Sigmoid colon (tissue), 7 donors: Measurements from ENCODE around the gene ATP9A. TPM values are rescaled to one million over a fixed set of nuclear protein-coding genes. Genes with fewer than 3 reads are reported as not detected.

Experiments
- DNase-seq: peaks from one replicate; pipeline ENCODE4 v3.0.0-alpha.2; 2019
- H3K27ac ChIP-seq, 4 donors: fragments of 200-600 bp; sonication (generic); one replicate each; pipeline ENCODE4 v1.5.1; 2016 to 2019; ENCODE audit warnings: mild to moderate bottlenecking in 1 of 4
- H3K27me3 ChIP-seq, 3 donors: fragments of 200-600 bp; sonication (generic); one replicate each; pipeline ENCODE4 v1.5.1; 2019; ENCODE audit warnings: mild to moderate bottlenecking in 1 of 3
- H3K36me3 ChIP-seq, 4 donors: fragments of 200-600 bp; sonication (generic); one replicate each; pipeline ENCODE4 v1.5.1; 2016 to 2019
- H3K4me1 ChIP-seq, 4 donors: fragments of 200-600 bp; sonication (generic); one replicate each; pipeline ENCODE4 v1.5.1; 2017 to 2019
- H3K4me3 ChIP-seq, 4 donors: fragments of 200-600 bp; sonication (generic); one replicate each; pipeline ENCODE4 v1.5.1; 2017 to 2019; ENCODE audit warnings: mild to moderate bottlenecking in 2 of 4, moderate library complexity in 1 of 4
- H3K9me3 ChIP-seq, 4 donors: fragments of 200-600 bp in 3 of 4; sonication (generic) in 3 of 4; one replicate each; pipeline versions ENCODE4 v1.5.1 to v1.6.1; 2013 to 2019
- EP300 ChIP-seq, 4 donors: sonication (generic); formaldehyde crosslinking; IDR thresholded peaks; one replicate each; pipeline ENCODE4 v1.6.1; 2017; ENCODE audit warnings: antibody characterized with exemption in 4 of 4
- POLR2A ChIP-seq, 2 donors: fragments of 450-650 bp; IDR thresholded peaks; one replicate each; pipeline ENCODE4 v1.6.1; 2016; ENCODE audit warnings: antibody characterized with exemption in 2 of 2, mild to moderate bottlenecking in 2 of 2, moderate library complexity in 2 of 2
- POLR2AphosphoS5 ChIP-seq, 4 donors: sonication (generic); formaldehyde crosslinking; IDR thresholded peaks; one replicate each; pipeline ENCODE4 v1.6.1; 2017; ENCODE audit warnings: antibody characterized with exemption in 4 of 4
- WGBS, 2 donors: extraction: QIAGEN DNeasy Blood & Tissue Kit; methylation state at CpG; one replicate each; pipeline ENCODE4 v1.1.7; 2013; 5-methylcytosine and 5-hydroxymethylcytosine counted together
- intact Hi-C: fragments of 100-400 bp; cut with DNase I; formaldehyde crosslinking; loops from one replicate; pipeline ENCODE4 v1.15.1; 2023
- polyA plus RNA-seq, 3 donors: library from polyadenylated mRNA; stranded (reverse); fragments of 200-250 nt; gene quantifications; one replicate each; pipeline ENCODE4 v1.2.3, GENCODE V29; 2013
- total RNA-seq, 4 donors: library from RNA; depleted of rRNA; stranded (reverse); fragments of >200 nt; gene quantifications; one replicate each; pipeline ENCODE4 v1.1.0, GENCODE V29; 2016
- TF ChIP-seq, protein P1 (sequence below), 4 experiments: fragments of 450-650 bp in 3 of 4; fragments of 200-600 bp in 1 of 4; IDR thresholded peaks; one replicate each; pipeline ENCODE4 v1.5.1; 2016 to 2019; ENCODE audit warnings: antibody characterized with exemption in 4 of 4, mild to moderate bottlenecking in 3 of 4, moderate library complexity in 2 of 4
- donor health status: healthy with polysubstance abuse.
- donor health status: Bipolar disorder and iron deficiency.
- donor health status: healthy.

The ATP9A gene
- total and polyA plus RNA-seq, 7 donors: 4.2 to 34.8 (median 31.0) TPM

GRCh38 chr20:51610761-51611624 is 157.2 kb downstream of the ATP9A start:
- intact Hi-C loops: no loop called here
- Histone ChIP-seq H3K27me3 (no peaks in the 10 kb centered on the region), H3K27ac (no peak overlapping the region), H3K9me3 (no peaks in the 10 kb centered on the region), H3K4me3 (no peak overlapping the region), H3K36me3 (peaks cover 8 to 65% (median 12%) of the 10 kb centered on the region in 4 donors), H3K4me1 (no peaks in the 10 kb centered on the region)
- WGBS, 2 donors: 80 to 85% methylated on average over 16 of the region's 16 CpGs
- no peak for DNase-seq
- no peak for TF ChIP-seq EP300 (IDR thresholded peaks at IDR 0.05)
- TF ChIP-seq POLR2A (IDR thresholded peaks at IDR 0.05): no peak
- TF ChIP-seq POLR2AphosphoS5 (IDR thresholded peaks at IDR 0.05): no peak
- TF ChIP-seq, protein P1, sequence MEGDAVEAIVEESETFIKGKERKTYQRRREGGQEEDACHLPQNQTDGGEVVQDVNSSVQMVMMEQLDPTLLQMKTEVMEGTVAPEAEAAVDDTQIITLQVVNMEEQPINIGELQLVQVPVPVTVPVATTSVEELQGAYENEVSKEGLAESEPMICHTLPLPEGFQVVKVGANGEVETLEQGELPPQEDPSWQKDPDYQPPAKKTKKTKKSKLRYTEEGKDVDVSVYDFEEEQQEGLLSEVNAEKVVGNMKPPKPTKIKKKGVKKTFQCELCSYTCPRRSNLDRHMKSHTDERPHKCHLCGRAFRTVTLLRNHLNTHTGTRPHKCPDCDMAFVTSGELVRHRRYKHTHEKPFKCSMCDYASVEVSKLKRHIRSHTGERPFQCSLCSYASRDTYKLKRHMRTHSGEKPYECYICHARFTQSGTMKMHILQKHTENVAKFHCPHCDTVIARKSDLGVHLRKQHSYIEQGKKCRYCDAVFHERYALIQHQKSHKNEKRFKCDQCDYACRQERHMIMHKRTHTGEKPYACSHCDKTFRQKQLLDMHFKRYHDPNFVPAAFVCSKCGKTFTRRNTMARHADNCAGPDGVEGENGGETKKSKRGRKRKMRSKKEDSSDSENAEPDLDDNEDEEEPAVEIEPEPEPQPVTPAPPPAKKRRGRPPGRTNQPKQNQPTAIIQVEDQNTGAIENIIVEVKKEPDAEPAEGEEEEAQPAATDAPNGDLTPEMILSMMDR (IDR thresholded peaks at IDR 0.05): no peak

DNA sequence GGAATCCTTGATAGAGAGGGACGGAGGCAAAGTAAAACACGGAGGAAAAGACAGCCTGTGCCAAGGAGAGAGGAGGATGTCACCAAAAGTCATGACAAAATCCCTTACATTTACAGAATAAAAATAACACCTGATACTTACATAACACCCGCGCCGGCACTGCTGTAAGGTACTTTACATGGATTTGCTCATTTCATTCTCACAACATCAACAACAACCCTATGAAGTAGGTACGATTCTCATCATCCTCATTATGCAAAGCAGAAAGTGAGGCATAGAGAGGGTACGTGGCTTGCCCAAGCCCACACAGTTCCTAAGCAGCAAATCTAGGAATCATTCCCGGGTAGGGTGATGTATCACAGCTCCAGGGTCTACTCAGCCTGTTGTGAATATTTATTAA is 158.1 kb downstream of the ATP9A start:
- H3K27ac ChIP-seq: no peak overlapping the region
- H3K4me1 ChIP-seq: no peaks in the 10 kb centered on the region
- no peak for DNase-seq
- TF ChIP-seq, protein P1 (IDR thresholded peaks at IDR 0.05): no peak
- TF ChIP-seq POLR2AphosphoS5 (IDR thresholded peaks at IDR 0.05) (no peak), EP300 (IDR thresholded peaks at IDR 0.05) (no peak), POLR2A (IDR thresholded peaks at IDR 0.05) (no peak)
- 84 to 88% methylated on average over 8 of the region's 8 CpGs for WGBS, 2 donors
- H3K4me3 ChIP-seq: no peak overlapping the region
- H3K9me3 ChIP-seq: no peaks in the 10 kb centered on the region
- H3K27me3 ChIP-seq: no peaks in the 10 kb centered on the region
- intact Hi-C loops: no loop called here
- H3K36me3 ChIP-seq: peaks cover 8 to 67% (median 12%) of the 10 kb centered on the region in 4 donors

DNA sequence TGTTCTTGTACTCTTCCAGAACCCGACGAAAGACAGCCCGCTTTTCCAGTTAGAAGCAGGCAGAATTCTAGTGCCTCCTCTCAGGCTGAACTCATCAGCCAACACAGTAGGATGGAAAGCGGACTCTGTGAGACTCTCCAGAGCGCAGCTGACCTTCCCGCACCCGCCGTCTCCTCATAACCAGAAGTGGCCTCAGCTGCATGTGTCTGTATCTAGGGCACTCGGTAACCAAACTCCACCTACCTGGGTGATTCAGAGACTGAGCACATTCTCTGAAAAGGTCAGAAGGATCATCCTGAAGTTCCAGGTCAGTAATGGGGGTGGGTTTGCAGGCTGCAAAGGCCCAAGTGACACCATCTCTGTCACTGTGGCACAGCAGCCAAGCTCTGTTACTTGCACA is 158.9 kb downstream of the ATP9A start:
- H3K27me3 ChIP-seq: no peaks in the 10 kb centered on the region
- H3K4me3 ChIP-seq: no peak overlapping the region
- 90 to 94% methylated on average over 9 of the region's 9 CpGs for WGBS, 2 donors
- TF ChIP-seq POLR2A (IDR thresholded peaks at IDR 0.05) (no peak), EP300 (IDR thresholded peaks at IDR 0.05) (no peak), POLR2AphosphoS5 (IDR thresholded peaks at IDR 0.05) (no peak)
- TF ChIP-seq, protein P1 (IDR thresholded peaks at IDR 0.05): no peak
- intact Hi-C loops: no loop called here
- H3K4me1 ChIP-seq: no peaks in the 10 kb centered on the region
- H3K9me3 ChIP-seq: no peaks in the 10 kb centered on the region
- H3K27ac ChIP-seq: no peak overlapping the region
- no peak for DNase-seq
- H3K36me3 ChIP-seq: peaks cover 13 to 75% (median 15%) of the 10 kb centered on the region in 4 donors

- Histone ChIP-seq H3K4me1 (no peaks in the 10 kb centered on the region), H3K36me3 (peaks cover 8 to 70% (median 15%) of the 10 kb centered on the region in 4 donors), H3K9me3 (no peaks in the 10 kb centered on the region), H3K27ac (no peak overlapping the region), H3K27me3 (no peaks in the 10 kb centered on the region), H3K4me3 (no peak overlapping the region)
- WGBS, 2 donors: 78% methylated on average over 5 of the region's 5 CpGs
- no peak for DNase-seq
- TF ChIP-seq POLR2AphosphoS5 (IDR thresholded peaks at IDR 0.05) (no peak), EP300 (IDR thresholded peaks at IDR 0.05) (no peak), POLR2A (IDR thresholded peaks at IDR 0.05) (no peak)
- TF ChIP-seq, protein P1 (IDR thresholded peaks at IDR 0.05): no peak
- intact Hi-C loops: no loop called here
Observed at GRCh38 chr20:51608061-51608460, 160.1 kb downstream of the ATP9A start.
